Germinal center (tissue), 1 donor: ENCODE data around the gene OTULIN.

Experiments used
- DNase-seq: peaks from one replicate; pipeline ENCODE4 v3.0.0; 2012; ENCODE audit warnings: mixed read lengths, low spot score

Gene OTULIN

GRCh38 chr5:14664270-14665100 is at the start of gene OTULIN:
TSS of gene OTULIN (plus strand) at chr5:14664718. CDS start at chr5:14664826, 108 bp downstream.
- DNase-seq, result peak; percentile 95

GRCh38 chr5:14615365-14615764 is 49.2 kb upstream of the OTULIN start:
- no peak for DNase-seq

GRCh38 chr5:14617441-14617840 is 47.1 kb upstream of the OTULIN start:
- no peak for DNase-seq

- no peak for DNase-seq
Observed at GRCh38 chr5:14627270-14627669, 37.2 kb upstream of the OTULIN start.

- peak; percentile 38 for DNase-seq
Observed at GRCh38 chr5:14628346-14628745, 36.2 kb upstream of the OTULIN start.

GRCh38 chr5:14630671-14631070 is 33.8 kb upstream of the OTULIN start:
- no peak for DNase-seq

- no peak for DNase-seq
Observed at GRCh38 chr5:14635656-14636055, 28.9 kb upstream of the OTULIN start.

GRCh38 chr5:14640765-14641164 is 23.8 kb upstream of the OTULIN start:
- no peak for DNase-seq

- no peak for DNase-seq
Observed at GRCh38 chr5:14644623-14645237, 19.8 kb upstream of the OTULIN start.

GRCh38 chr5:14650052-14650451 is 14.5 kb upstream of the OTULIN start:
- DNase-seq, result no peak

GRCh38 chr5:14655146-14655741 is 9.3 kb upstream of the OTULIN start:
- no peak for DNase-seq

GRCh38 chr5:14656898-14657297 is 7.6 kb upstream of the OTULIN start:
- DNase-seq, result no peak

- DNase-seq, result no peak
Observed at GRCh38 chr5:14659821-14660607, 4.5 kb upstream of the OTULIN start.

GRCh38 chr5:14660833-14661232 is 3.7 kb upstream of the OTULIN start:
- no peak for DNase-seq

GRCh38 chr5:14662721-14663260 is 1.7 kb upstream of the OTULIN start:
- no peak for DNase-seq

GRCh38 chr5:14663734-14664269 is 716 bp upstream of the OTULIN start:
- no peak for DNase-seq

- no peak for DNase-seq
Observed at GRCh38 chr5:14665101-14665822, 744 bp downstream of the OTULIN start.

- DNase-seq, result peak; percentile 76
Observed at GRCh38 chr5:14665949-14666348, 1.4 kb downstream of the OTULIN start.

GRCh38 chr5:14666357-14666756 is 1.8 kb downstream of the OTULIN start:
- no peak for DNase-seq

- no peak for DNase-seq
Observed at GRCh38 chr5:14667290-14667689, 2.8 kb downstream of the OTULIN start.

GRCh38 chr5:14667770-14668169 is 3.3 kb downstream of the OTULIN start:
- DNase-seq, result no peak
